GM21381 (cell line): ENCODE data around the gene ARHGEF1.

Source experiments
- ATAC-seq: cut with Tn5 transposase; IDR thresholded peaks from one replicate; pipeline ENCODE4 v1.9.1; 2021; ENCODE audit warnings: mild to moderate bottlenecking, moderate library complexity; ENCODE audit not compliant: unreplicated experiment

ARHGEF1 gene, protein sequence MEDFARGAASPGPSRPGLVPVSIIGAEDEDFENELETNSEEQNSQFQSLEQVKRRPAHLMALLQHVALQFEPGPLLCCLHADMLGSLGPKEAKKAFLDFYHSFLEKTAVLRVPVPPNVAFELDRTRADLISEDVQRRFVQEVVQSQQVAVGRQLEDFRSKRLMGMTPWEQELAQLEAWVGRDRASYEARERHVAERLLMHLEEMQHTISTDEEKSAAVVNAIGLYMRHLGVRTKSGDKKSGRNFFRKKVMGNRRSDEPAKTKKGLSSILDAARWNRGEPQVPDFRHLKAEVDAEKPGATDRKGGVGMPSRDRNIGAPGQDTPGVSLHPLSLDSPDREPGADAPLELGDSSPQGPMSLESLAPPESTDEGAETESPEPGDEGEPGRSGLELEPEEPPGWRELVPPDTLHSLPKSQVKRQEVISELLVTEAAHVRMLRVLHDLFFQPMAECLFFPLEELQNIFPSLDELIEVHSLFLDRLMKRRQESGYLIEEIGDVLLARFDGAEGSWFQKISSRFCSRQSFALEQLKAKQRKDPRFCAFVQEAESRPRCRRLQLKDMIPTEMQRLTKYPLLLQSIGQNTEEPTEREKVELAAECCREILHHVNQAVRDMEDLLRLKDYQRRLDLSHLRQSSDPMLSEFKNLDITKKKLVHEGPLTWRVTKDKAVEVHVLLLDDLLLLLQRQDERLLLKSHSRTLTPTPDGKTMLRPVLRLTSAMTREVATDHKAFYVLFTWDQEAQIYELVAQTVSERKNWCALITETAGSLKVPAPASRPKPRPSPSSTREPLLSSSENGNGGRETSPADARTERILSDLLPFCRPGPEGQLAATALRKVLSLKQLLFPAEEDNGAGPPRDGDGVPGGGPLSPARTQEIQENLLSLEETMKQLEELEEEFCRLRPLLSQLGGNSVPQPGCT

DNA sequence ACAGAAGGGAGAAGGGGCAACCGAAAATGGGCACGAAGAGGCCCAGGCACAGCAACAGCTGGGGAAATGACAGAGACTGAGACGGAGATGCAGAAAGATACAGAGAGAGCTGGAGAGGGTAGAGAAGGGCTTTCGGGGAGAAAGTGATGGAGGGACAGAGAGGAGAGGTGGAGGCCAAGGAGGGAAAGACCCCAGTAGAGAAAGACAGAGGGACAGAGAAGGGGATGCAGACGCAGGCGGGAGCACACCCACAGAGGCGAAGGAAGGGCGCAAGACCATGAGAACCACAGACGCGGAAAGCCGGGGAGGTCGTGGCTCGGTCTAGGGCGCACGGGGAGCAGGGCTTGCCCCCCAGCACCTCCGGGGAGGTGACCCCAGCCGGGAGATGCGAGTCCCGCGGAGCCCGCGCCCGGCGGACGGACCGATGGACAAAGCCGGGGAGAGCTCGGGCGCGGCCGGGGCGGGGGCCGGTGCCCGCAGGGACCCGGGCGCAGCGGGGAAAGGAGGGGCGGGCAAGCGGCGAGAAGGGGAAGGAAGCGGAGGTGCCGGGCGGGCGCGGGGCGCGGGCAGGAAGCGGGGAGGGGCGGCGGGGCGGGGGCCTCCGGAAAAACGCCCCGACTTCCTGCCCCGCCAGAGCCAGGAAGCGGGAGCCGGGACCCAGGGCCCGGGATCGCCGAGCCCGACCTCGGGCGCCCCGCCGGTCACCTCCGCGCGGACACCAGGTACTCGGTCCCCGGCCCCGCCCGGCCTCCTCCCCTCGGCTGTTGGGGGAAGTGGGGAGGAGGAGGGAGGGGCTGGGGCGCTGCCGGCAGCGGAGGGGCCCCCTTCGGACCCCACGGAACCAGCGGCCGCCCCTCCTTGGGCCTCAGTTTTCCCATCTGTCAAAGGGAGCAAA lies at the start of gene ARHGEF1:
Gene ARHGEF1, plus strand, starts transcription at position 617 of the 895 bp plus-strand sequence. CDS start 4,899 bp downstream, outside the sequence.
- ATAC-seq, result no peak

DNA sequence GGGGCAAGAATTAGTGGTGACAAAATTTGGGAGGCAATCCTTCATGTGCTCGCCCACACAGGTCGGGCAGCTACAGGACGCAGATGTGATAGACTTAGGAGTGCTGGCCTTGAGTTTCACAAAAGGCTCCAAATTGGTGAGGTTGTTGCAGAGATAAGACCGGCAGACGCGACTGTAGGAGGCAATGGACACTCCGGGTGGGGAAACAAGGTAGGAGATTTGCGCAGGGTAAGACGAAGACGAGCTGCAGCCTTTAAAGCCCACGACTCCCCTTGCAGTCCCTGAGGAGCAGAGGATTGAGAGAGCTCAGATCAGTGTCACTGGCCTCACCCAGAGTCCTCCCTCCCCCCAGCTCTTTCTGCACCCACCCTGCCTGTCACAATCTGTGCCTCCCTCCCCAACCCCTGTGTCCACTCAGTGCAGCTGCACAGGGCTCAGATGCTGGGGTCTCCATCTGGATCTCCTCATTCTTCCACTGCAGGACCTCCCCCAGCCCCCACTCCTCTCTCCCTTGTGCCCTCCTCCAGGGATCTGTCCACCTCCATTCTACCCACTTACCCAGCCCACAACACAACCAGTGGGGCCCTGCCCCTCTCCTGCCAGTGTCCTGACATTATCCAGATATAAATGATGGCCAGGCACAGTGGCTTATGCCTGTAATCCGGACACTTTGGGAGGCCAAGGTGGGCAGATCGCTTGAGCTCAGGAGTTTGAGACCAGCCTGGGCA lies 44.8 kb upstream of the ARHGEF1 start:
- ATAC-seq, result no peak

DNA sequence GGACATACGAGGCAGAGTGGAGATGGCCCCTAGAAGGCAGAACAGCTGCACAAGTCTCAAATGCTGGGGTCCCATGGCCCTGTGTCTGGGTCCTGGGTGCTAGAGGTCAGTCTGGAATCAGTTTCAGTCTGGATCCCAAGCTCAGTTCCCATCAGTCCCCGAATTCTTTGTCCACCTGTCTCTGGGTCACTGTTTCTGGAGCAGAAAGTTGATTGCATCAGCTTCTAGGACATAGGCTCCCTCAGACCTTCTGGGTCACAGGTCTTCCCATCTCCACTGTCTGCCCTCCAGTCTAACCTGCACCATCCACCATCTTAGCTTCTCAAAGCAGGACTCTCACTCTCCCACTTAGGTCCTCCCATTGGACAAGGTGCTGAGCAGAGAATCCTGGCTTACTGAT lies 43.8 kb upstream of the ARHGEF1 start:
- no peak for ATAC-seq

DNA sequence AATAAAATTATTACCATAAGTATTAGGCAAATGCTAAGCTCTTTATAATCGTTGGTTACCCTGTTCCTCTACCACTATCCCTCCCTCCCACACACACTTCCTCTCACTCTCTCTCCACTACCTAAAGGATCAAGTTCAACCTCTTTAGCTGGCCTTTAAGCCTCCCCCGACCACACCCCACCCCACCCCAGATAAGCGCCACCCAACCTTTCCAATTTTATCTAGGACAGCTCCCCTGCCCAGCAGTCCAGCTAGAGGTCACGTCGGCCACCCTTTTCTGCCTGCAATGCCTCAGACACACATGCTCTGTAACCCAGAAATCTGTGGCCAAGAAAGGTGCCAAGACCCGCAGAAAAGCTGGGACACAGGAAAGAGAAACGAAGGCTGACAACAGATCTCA lies 39.6 kb upstream of the ARHGEF1 start:
- no peak for ATAC-seq

DNA sequence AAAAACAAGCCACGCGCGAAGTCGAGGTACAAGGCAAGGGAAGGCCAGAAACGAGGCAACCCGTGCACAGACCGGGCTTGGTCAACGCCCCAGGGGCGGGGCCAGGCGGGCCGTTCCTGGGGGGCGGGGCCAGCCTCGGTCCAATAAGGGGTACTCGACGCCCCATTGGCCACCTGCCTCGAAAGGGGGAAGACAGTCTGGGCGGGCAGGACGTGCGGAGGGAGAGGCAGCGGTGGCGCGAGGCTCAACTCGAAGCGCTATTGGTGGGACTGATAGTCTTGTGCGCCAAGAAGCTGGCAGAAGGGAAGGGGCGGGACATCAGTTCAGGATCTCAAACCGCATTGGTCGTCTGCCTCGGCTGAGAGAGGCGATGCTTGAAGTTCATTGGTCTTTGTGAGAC lies 38.4 kb upstream of the ARHGEF1 start, which contains the start of gene LYPD4:
Gene LYPD4, minus strand, starts transcription at position 83 of the 400 bp plus-strand sequence. CDS start 5,398 bp downstream, outside the sequence.
- no peak for ATAC-seq

DNA sequence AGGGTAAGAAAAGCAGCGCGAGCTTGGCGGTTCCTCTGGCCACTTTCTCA lies 38.2 kb upstream of the ARHGEF1 start, which contains the start of gene DMRTC2:
Gene DMRTC2, plus strand, starts transcription at position 42 of the 50 bp plus-strand sequence. CDS start 2,387 bp downstream, outside the sequence.
- no peak for ATAC-seq

DNA sequence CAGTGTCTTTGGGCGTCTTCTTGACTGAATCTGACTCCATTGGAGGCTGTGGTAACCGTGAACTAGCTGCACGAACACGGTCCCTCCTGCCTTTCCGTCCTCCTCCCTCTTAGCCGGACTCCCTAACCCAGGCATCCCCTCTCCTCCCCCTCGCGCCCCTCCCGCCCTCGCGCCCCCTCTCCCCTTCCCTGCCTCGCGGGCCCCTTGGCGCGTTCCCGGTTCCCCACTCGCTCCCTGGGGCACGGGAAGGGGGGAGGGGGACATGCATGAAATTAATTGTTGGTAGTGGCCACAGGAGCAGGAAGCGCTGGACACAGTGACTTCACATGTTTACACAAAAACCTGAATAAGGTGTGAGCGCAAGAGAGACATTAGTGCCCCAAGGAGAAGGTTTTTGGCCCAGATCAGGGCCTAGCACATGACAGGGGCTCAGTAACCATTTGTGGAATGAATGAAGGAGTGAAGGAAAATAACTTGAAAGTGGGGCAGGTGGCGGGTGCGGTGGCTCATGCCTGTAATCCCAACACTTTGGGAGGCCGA lies 37.9 kb upstream of the ARHGEF1 start:
- no peak for ATAC-seq

DNA sequence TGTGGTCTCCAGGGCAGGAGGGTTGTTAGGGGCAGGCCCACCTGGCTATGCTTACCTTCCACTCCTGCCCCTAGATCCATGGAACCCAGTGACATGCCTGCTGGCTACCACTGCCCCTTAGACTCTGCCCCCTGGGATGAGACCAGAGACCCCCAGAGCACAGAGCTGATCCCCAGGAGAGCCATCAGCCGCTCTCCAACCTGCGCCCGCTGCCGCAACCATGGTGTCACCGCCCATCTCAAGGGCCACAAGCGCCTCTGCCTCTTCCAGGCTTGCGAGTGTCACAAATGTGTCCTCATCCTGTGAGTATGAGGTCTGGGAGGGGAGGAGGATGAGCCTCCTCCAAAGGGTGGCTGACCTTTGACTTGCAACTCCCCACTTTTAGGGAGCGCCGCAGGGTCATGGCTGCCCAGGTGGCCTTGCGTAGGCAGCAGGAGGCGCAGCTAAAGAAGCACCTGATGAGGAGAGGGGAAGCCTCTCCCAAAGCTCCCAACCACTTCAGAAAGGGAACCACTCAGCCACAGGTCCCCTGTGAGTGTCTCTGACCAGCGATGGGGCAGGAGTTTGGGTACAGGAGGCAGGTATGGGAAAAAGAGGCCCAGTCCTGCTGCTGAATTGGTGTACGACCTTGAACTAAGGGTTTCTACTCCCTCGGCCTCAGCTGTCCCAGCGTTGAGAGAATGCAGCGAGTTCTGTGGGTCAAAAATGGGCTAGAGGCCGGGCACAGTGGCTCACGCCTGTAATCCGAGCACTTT lies 35.5 kb upstream of the ARHGEF1 start:
- ATAC-seq, result no peak

DNA sequence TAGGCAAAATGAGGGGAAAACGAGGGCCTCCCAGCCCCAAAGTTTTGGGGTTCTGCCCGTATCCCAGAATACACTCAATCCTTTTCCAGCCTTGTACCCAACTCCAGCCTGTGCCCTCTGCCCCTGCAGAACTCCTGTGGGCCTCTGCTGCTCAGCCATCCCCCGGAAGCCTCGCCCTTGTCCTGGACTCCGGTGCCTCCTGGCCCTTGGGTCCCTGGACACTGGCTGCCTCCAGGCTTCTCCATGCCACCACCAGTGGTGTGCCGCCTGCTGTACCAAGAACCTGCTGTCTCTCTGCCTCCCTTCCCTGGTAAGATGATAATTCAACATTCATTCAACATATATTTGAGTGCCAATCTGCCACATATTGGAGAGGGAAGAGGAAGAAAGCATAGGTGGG lies 34.3 kb upstream of the ARHGEF1 start:
- ATAC-seq, result no peak

DNA sequence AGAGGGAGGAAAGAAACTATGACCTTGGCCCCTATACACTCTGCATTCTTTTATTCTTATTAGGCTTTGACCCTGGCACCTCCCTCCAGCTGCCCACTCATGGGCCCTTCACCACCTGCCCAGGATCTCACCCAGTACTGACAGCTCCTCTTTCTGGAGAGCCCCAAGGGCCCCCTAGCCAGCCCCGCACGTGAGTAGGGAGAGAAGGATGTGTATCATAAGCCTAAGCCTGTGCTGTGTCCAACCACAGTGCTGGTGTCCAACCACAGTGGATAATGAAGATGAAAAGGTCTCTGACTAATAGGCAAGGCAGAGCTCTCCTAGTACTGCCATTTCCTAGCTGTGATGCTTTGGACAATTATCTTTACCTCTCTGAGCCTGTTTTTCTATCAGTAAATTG lies 33.9 kb upstream of the ARHGEF1 start:
- ATAC-seq, result no peak

DNA sequence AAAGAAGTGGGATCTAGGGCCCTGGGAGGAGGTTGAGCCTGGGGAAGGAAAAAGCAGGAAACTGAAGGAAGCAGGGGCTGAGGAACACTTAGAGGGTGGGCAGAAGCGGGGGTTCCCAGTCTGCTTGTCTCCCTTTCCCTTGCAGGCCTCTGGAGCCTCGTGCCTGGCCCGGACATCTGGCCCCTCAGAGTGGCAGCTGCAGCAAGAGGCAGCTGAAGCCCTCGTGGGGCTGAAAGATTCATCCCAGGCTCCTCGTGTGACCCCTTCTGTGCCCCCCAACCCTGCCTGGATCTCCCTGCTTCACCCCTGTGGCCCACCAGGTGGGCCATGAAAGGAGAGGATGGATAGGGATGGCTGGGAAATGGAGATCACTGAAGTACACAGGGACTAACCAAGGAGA lies 32.6 kb upstream of the ARHGEF1 start:
- no peak for ATAC-seq

DNA sequence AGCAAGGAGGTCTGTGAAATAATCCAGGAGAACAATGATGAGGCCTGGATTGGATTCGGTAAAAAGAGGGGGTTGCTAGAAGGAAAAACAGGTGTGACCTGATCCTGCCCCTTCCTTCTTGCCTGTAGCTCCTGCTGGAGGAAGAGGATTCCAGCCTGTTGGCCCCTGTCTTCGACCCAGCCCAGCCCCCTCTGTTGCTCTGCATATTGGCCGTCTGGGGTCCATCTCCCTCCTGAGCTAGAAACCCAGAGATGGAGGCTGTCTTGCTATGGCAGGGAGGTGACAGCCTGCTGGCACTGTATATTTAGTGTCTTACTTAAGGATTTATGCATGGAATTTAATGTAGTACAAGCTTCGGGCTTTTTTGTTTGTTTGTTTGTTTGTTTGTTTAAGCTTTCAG lies 31.5 kb upstream of the ARHGEF1 start:
- ATAC-seq, result no peak

DNA sequence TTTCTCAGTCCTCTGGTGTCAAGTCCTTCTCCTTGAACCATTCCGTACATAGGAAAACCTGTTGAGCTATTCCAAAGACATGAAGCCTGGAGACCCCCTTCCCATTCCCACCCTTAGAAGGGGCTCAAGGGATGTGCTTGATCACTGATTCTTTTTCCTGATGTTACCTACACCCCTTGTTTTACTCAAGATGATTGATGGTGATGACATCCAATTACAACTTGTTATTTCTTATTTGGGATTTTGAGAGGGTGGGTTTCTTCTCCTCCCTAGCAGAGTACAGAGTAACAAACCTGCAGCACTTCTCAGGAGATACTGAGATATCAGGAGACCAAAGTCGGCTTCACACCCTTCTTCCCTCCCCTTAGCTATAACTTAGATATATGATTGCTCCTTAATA lies 29.6 kb upstream of the ARHGEF1 start:
- no peak for ATAC-seq

DNA sequence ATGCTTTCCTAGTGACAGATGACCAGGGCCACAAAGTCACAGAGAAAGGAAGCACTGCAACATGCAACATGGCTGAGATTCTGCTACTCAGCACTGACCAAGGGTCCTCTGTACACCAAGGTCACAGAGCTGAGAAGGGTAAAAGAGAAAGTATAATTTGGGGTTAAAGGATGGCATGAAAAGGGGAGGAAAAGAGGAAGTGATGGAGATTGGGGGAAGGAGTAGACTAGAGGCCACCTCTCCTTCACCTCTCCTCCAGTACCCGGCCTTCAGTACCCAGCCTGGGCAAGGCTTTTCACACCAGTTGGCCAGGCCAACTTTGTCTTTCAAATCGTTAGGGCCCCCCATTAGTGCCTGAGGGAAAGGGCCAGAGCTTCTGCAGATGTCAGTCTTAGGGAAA lies 29.2 kb upstream of the ARHGEF1 start:
- no peak for ATAC-seq

DNA sequence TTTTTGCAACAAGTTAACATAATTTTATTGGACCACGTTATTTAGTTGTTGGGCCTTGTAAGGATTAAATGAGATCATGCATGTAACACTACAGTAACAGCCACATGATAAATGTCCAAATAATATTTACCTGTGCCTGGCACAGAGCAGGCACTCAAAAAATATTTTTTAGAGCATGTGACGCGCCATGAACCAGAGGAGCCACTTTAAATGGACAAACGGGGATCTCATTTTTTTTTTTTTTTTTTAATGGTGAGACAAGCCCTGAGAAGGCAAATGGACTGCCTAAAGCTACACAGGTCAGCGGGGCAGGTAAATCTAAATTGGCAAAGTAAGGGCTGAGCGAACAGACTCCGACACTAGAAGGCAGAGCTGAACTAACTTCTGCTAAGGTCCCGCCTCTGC lies 23.8 kb upstream of the ARHGEF1 start:
- no peak for ATAC-seq

DNA sequence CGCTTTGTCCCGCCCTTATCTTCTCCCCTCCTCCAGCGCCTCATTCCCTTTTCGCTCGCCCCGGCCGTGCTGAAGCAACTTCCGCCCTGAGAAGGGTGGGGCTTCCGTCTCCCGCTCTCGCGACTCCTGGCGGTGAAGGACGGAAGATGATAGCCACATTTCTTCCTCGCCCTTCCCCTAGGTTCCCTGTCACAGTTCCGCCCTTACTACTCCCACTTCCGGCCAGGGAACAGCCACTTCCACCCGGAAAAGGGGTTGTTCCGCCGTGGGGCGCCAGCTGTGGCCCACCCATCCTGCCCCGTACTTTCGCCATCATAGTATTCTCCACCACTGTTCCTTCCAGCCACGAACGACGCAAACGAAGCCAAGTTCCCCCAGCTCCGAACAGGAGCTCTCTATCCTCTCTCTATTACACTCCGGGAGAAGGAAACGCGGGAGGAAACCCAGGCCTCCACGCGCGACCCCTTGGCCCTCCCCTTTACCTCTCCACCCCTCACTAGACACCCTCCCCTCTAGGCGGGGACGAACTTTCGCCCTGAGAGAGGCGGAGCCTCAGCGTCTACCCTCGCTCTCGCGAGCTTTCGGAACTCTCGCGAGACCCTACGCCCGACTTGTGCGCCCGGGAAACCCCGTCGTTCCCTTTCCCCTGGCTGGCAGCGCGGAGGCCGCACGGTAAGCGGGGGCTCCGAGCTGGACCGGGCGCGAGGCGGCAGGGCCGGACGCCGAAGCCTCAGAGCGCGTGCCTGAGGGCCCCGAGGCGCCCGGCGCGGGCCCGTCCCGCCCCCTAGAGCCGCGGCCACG lies 23.2 kb upstream of the ARHGEF1 start, which contains the start of gene RPS19:
Gene RPS19, plus strand, starts transcription at position 638 of the 801 bp plus-strand sequence. CDS start 520 bp downstream, outside the sequence.
- ATAC-seq, result peak; percentile 77

DNA sequence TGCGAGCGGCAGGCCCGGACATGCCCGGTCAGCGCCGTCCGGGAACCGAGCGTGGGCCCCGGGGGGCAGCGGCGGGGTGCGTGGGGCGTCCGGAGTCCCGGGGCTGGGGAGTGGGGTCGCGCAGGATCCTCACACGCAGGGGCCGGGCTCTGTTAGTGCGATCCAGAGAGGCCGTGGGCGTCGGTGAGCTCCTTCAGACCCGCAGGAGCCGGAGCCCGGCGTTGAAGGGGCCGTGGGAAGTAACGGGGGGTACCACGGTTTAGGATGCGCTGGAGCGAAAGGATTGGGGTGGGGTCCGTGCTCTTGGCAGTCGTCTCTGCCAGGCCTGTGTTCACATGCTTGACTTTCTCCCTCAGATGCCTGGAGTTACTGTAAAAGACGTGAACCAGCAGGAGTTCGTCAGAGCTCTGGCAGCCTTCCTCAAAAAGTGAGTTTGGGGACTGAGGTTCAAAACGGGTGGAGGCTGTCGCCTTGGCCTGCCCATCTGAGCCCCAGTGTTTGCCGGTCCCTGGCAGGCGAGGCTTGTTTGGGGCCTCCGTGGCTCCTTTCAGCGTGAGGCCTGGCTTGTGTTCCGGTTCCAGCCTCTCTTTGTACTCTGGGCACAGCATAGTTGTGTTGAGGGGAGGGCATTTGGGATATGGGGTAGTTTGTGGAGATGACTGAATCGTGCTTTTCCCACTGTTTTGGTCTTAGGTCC lies 22.4 kb upstream of the ARHGEF1 start:
- ATAC-seq, result no peak

DNA sequence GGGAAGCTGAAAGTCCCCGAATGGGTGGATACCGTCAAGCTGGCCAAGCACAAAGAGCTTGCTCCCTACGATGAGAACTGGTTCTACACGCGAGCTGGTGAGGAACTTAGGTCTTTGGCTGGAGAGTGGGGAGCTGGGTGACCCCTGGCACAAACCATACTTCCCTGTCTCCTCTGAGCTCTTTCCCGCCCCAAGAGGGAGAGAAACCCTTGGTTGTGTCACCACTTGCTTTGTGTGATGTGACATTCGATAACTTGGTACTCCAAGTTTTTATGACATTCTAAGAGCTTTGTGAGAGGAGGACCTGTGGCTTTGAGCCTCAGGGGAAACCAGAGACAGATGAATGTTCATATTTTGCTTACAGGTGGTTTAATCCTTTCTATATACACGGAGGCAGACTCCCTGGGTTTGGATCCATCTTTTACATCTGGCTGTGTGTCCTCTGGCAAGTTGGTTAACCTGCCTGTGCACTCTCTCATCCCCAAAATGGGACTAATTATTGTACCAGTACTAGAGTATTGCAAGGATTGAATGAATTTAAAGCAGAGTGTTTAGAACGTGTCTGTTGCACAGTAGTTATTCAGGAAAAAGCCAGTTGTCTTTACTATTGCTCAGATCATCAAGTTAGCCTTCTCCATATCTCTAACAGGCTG lies 21.7 kb upstream of the ARHGEF1 start:
- no peak for ATAC-seq
